Activated CD4-positive, alpha-beta T cell treated with anti-CD3 and anti-CD28 coated beads, Interleukin-2, amount 10 ng/mL, durations not matched to agents 24 days and 14 days (primary cell): ENCODE measurements around the gene FAM186B. TPM values are rescaled to one million over a fixed set of nuclear protein-coding genes. Genes with fewer than 3 reads are reported as not detected.
A peak's percentile ranks its signal among the peaks of the same experiment; 100 is the strongest.
"Not testable (repeated sequence)": the region's sequence is repeated elsewhere in the genome, so short reads cannot be mapped to it uniquely, and the experiment has no call there.

Experiments used
- DNase-seq: peaks from one replicate; pipeline ENCODE4 v3.0.0; 2022
- H3K27ac Mint-ChIP-seq: one replicate; pipeline ENCODE4 v1.8.0; 2022; ENCODE audit warnings: mild to moderate bottlenecking, mixed read lengths
- H3K27me3 Mint-ChIP-seq: one replicate; pipeline ENCODE4 v1.8.0; 2022; ENCODE audit warnings: mixed read lengths
- H3K36me3 Mint-ChIP-seq: one replicate; pipeline ENCODE4 v1.8.0; 2022; ENCODE audit warnings: low read depth, mild to moderate bottlenecking, mixed read lengths
- H3K4me1 Mint-ChIP-seq: one replicate; pipeline ENCODE4 v1.8.0; 2021; ENCODE audit warnings: mixed read lengths
- H3K4me3 Mint-ChIP-seq: one replicate; pipeline ENCODE4 v1.8.0; 2022; ENCODE audit warnings: mild to moderate bottlenecking, moderate library complexity, mixed read lengths
- H3K9me3 Mint-ChIP-seq: one replicate; pipeline ENCODE4 v1.8.0; 2021; ENCODE audit warnings: mixed read lengths
- intact Hi-C: fragments of 100-400 bp; cut with micrococcal nuclease; formaldehyde crosslinking; loops from one replicate; pipeline ENCODE4 v1.15.1; 2023
- total RNA-seq: library from RNA; stranded (reverse); gene quantifications from 2 replicates; pipeline ENCODE4 v1.2.3, GENCODE V29; 2022

Gene FAM186B
- total RNA-seq, 1 donor from 2014 or later = 0.16 TPM

- H3K4me1 Mint-ChIP-seq, H3K36me3 Mint-ChIP-seq, H3K27me3 Mint-ChIP-seq, DNase-seq, intact Hi-C loops, H3K9me3 Mint-ChIP-seq, H3K27ac Mint-ChIP-seq, H3K4me3 Mint-ChIP-seq: not testable (repeated sequence)
Measured at GRCh38 chr12:49610785-49611184, 5.3 kb upstream of the FAM186B start.

DNA sequence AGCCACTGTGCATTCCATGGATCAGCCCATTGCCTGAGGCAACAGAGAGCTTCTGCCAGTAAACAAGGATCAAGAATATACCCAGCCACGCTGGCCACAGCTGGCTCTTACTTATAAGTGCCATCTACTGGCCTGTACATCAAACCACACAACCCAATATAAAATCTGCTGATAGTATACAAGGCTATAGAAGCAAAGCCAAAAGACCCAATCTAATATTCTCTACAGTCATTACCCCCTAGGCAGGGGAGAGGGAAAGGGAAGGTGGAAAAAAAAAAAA, 4.4 kb upstream of the FAM186B start:
- H3K27ac Mint-ChIP-seq = no peak overlapping the region
- DNase-seq = no peak
- H3K27me3 Mint-ChIP-seq = peaks cover 2% of the 10 kb centered on the region
- peaks cover 3% of the 10 kb centered on the region for H3K36me3 Mint-ChIP-seq
- H3K4me3 Mint-ChIP-seq = no peak overlapping the region
- H3K9me3 Mint-ChIP-seq = no peaks in the 10 kb centered on the region
- intact Hi-C loops = no loop called here
- H3K4me1 Mint-ChIP-seq = no peaks in the 10 kb centered on the region

GRCh38 chr12:49609059-49609874, 3.8 kb upstream of the FAM186B start:
- intact Hi-C loops = no loop called here
- no peaks in the 10 kb centered on the region for H3K4me1 Mint-ChIP-seq
- H3K36me3 Mint-ChIP-seq = peaks cover 3% of the 10 kb centered on the region
- no peak overlapping the region for H3K4me3 Mint-ChIP-seq
- DNase-seq = no peak
- peaks cover 2% of the 10 kb centered on the region for H3K27me3 Mint-ChIP-seq
- no peak overlapping the region for H3K27ac Mint-ChIP-seq
- no peaks in the 10 kb centered on the region for H3K9me3 Mint-ChIP-seq

GRCh38 chr12:49604856-49605255, 583 bp downstream of the FAM186B start:
- H3K27me3 Mint-ChIP-seq = peaks cover 2% of the 10 kb centered on the region
- intact Hi-C loops = no loop called here
- H3K27ac Mint-ChIP-seq = no peak overlapping the region
- DNase-seq = no peak
- no peak overlapping the region for H3K4me3 Mint-ChIP-seq
- no peaks in the 10 kb centered on the region for H3K4me1 Mint-ChIP-seq
- no peaks in the 10 kb centered on the region for H3K36me3 Mint-ChIP-seq
- no peaks in the 10 kb centered on the region for H3K9me3 Mint-ChIP-seq

GRCh38 chr12:49603721-49604120, 1.7 kb downstream of the FAM186B start:
- no peaks in the 10 kb centered on the region for H3K9me3 Mint-ChIP-seq

DNA sequence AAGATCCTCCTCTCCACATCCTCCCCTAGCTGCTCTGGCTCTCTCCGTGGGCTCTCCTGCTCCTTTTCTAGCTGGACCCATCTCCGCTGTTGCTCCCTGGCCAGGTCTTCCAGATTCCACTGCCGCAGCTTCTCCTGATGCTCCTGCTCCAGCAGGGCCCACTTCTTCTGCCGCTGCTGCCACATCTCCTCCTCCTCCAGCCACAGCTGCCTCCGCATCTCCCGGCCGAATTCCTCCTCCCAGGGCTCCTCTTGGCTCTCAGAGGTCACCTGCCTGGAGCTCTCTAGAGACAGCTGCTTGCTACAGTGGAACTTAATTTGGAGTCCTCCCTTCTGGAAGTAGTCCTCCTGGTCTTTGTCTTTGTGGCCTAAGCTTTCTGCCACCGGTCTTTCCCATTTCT, 5.5 kb downstream of the FAM186B start:
- Mint-ChIP-seq H3K36me3 (peaks cover 4% of the 10 kb centered on the region), H3K27me3 (no peaks in the 10 kb centered on the region), H3K4me1 (peaks cover 3% of the 10 kb centered on the region), H3K4me3 (no peak overlapping the region), H3K9me3 (no peaks in the 10 kb centered on the region), H3K27ac (no peak overlapping the region)
- intact Hi-C loops = no loop called here
- no peak for DNase-seq

More at GRCh38 chr12:49603721-49604120, 1.7 kb downstream of the FAM186B start:
- H3K4me1 Mint-ChIP-seq = peaks cover 3% of the 10 kb centered on the region
- H3K27me3 Mint-ChIP-seq = peaks cover 2% of the 10 kb centered on the region
- no peak for DNase-seq
- intact Hi-C loops = no loop called here
- no peak overlapping the region for H3K27ac Mint-ChIP-seq
- H3K4me3 Mint-ChIP-seq = no peak overlapping the region
- no peaks in the 10 kb centered on the region for H3K36me3 Mint-ChIP-seq

DNA sequence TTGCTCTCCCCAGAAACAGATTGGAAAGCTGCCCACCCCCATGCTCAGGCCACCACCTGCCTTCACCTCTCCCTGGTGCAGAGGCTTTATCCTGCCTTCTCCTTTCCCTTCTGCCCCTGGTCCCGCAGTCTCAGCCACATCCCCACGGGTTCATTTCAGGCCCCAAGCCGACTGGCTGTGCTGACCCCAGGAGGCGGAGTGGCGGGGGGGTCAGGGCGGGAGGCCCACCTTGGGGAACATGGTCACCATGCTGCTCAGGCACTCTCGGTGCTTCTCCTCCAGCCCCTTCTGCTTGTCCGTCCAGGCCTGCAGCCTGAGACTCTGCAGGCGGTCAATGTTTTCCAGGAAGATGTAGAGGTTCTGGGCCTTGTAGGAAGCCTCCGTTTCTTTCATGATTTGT, 6.9 kb downstream of the FAM186B start:
- Mint-ChIP-seq H3K27ac (no peak overlapping the region), H3K4me3 (no peak overlapping the region), H3K9me3 (no peaks in the 10 kb centered on the region), H3K4me1 (peaks cover 3% of the 10 kb centered on the region), H3K36me3 (peaks cover 4% of the 10 kb centered on the region), H3K27me3 (no peaks in the 10 kb centered on the region)
- no peak for DNase-seq
- intact Hi-C loops = no loop called here

DNA sequence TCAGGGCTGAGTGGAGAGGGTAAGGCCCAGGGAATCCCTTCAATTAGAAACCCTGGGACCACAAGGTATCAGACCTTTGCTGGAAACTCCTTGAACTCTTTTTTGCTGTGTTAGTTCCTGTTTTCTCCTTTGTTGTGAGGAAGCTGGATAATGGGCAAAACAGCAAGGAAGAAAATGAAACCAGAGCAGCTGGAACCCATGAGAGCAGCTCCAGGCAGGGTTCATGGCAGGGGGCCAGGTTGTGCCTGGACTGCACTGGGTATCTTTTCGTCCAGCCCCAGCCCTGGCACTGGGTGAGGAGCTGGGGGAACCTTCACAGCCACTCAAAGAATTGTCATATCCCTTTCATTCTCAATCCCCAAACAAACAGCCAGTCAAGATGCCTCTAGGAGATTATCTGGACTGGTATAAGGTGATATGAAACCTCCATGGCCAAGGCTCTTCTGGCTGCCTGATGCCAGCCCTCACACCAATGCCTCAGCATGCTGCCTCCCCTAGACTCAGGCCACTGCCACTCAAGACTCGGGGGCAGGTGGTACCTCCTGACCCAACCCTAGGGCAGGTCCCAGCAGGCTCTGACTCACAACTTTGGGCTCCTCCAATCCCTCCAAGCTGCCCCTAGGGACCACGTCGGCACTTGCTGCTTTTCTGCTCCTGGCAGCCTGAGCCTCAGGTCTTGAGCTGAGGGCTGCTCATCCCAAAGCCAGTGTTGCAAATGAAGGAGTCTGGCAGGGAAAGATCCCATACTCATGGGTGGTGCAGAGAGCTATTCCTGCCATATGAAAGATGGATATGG, 16.5 kb downstream of the FAM186B start:
- no peak for DNase-seq
- intact Hi-C loops = no loop called here
- Mint-ChIP-seq H3K36me3 (peaks cover 16% of the 10 kb centered on the region), H3K27ac (no peak overlapping the region), H3K4me1 (no peaks in the 10 kb centered on the region), H3K9me3 (no peaks in the 10 kb centered on the region), H3K4me3 (no peak overlapping the region), H3K27me3 (no peaks in the 10 kb centered on the region)

DNA sequence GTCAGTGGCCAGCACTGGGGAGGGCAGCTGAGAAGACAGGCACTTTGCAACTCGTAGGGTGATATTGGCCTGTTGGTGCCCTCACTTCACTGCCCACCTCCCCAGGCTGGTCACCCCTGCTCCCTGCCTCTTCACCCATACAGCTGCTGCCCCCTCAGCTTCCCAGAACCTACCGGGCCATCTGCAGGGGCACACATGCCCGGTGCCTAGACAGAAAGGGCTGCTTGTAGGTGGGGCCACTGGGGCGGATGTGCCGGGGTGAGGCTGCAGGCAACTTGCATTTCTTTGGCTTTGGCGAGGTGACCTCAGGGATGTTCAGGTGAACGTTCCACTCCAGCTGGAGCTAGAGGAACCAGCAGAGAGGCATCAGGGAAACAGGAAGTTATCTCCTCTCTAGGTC, 17.2 kb downstream of the FAM186B start:
- H3K4me3 Mint-ChIP-seq = no peak overlapping the region
- H3K27me3 Mint-ChIP-seq = no peaks in the 10 kb centered on the region
- H3K4me1 Mint-ChIP-seq = no peaks in the 10 kb centered on the region
- DNase-seq = no peak
- H3K9me3 Mint-ChIP-seq = no peaks in the 10 kb centered on the region
- intact Hi-C loops = no loop called here
- H3K27ac Mint-ChIP-seq = no peak overlapping the region
- H3K36me3 Mint-ChIP-seq = peaks cover 17% of the 10 kb centered on the region

- no peaks in the 10 kb centered on the region for H3K27me3 Mint-ChIP-seq
- H3K4me3 Mint-ChIP-seq = no peak overlapping the region
- peaks cover 3% of the 10 kb centered on the region for H3K4me1 Mint-ChIP-seq
- H3K27ac Mint-ChIP-seq = no peak overlapping the region
- H3K36me3 Mint-ChIP-seq = peaks cover 20% of the 10 kb centered on the region
- no peak for DNase-seq
- no peaks in the 10 kb centered on the region for H3K9me3 Mint-ChIP-seq
- intact Hi-C loops = no loop called here
Measured at GRCh38 chr12:49587174-49587908, 18.1 kb downstream of the FAM186B start.

- Mint-ChIP-seq H3K27ac (peak overlapping the region; percentile 17), H3K27me3 (no peaks in the 10 kb centered on the region), H3K36me3 (peaks cover 14% of the 10 kb centered on the region), H3K4me3 (no peak overlapping the region), H3K4me1 (peaks cover 13% of the 10 kb centered on the region), H3K9me3 (no peaks in the 10 kb centered on the region)
- intact Hi-C loops = no loop called here
- DNase-seq = no peak
Measured at GRCh38 chr12:49585477-49586459, 19.7 kb downstream of the FAM186B start.

GRCh38 chr12:49584591-49584990, 20.8 kb downstream of the FAM186B start:
- Mint-ChIP-seq H3K27me3 (no peaks in the 10 kb centered on the region), H3K9me3 (no peaks in the 10 kb centered on the region), H3K4me1 (peaks cover 19% of the 10 kb centered on the region), H3K36me3 (peaks cover 11% of the 10 kb centered on the region), H3K4me3 (no peak overlapping the region), H3K27ac (no peak overlapping the region)
- DNase-seq = no peak
- intact Hi-C loops = loop anchor here (5.0 kb wide), 1 partner anchor 38 kb away; the partner anchor contains the start of gene PRPF40B
